ENCODE measurements around the gene MDM4.

DNA sequence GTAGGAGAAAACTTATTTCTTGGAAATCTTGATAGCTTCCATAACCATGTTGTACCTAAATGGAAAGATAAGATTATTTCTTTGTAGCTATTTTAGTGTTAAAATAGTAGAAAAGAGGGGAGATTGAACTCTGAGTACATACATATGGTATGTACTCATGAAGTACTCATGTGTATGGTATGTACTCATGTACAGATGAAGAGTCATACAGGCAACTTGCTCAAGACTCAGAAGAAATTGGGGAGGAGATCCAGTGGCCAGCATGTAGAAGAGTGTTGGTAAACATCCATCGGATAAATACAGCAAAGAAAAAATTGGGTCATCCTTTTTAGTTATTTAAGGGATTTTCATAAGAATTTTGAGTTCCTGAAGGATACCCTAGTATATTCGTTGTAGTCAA lies 29.0 kb downstream of the MDM4 start:
- TF ChIP-seq TAF1 (IDR thresholded peaks at IDR 0.05; ENCODE audit: borderline replicate concordance, insufficient read depth, low read length), result no peak
- no peak for TF ChIP-seq POLR2AphosphoS5 (IDR thresholded peaks at IDR 0.05; ENCODE audit: low read depth, low read length)
- TF ChIP-seq, protein P1, sequence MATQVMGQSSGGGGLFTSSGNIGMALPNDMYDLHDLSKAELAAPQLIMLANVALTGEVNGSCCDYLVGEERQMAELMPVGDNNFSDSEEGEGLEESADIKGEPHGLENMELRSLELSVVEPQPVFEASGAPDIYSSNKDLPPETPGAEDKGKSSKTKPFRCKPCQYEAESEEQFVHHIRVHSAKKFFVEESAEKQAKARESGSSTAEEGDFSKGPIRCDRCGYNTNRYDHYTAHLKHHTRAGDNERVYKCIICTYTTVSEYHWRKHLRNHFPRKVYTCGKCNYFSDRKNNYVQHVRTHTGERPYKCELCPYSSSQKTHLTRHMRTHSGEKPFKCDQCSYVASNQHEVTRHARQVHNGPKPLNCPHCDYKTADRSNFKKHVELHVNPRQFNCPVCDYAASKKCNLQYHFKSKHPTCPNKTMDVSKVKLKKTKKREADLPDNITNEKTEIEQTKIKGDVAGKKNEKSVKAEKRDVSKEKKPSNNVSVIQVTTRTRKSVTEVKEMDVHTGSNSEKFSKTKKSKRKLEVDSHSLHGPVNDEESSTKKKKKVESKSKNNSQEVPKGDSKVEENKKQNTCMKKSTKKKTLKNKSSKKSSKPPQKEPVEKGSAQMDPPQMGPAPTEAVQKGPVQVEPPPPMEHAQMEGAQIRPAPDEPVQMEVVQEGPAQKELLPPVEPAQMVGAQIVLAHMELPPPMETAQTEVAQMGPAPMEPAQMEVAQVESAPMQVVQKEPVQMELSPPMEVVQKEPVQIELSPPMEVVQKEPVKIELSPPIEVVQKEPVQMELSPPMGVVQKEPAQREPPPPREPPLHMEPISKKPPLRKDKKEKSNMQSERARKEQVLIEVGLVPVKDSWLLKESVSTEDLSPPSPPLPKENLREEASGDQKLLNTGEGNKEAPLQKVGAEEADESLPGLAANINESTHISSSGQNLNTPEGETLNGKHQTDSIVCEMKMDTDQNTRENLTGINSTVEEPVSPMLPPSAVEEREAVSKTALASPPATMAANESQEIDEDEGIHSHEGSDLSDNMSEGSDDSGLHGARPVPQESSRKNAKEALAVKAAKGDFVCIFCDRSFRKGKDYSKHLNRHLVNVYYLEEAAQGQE (IDR thresholded peaks at IDR 0.05; ENCODE audit: insufficient read depth in 1 of 2, low read depth in 2 of 2, low read length in 2 of 2), result no peak
